NCI-H2227 treated with DMSO at 0.1 percent for 48 hours (cell line): Measurements from ENCODE around the gene SUPT4H1.
"Not testable (repeated sequence)": the region's sequence is repeated elsewhere in the genome, so short reads cannot be mapped to it uniquely, and the experiment has no call there.

Experiments used
- DNase-seq: peaks from one replicate; lab custom pipeline; 2025; lab: John Stamatoyannopoulos, UW

Gene SUPT4H1

GRCh38 chr17:58363457-58364185 lies 11.6 kb upstream of the SUPT4H1 start:
- DNase-seq, result no peak

- DNase-seq, result no peak
Measured at GRCh38 chr17:58362368-58363014, 10.5 kb upstream of the SUPT4H1 start.

GRCh38 chr17:58360296-58361063 lies 8.5 kb upstream of the SUPT4H1 start:
- no peak for DNase-seq

- no peak for DNase-seq
Measured at GRCh38 chr17:58358408-58359172, 6.6 kb upstream of the SUPT4H1 start.

- no peak for DNase-seq
Measured at GRCh38 chr17:58357312-58358297, 5.6 kb upstream of the SUPT4H1 start.

GRCh38 chr17:58356231-58356630 lies 4.2 kb upstream of the SUPT4H1 start:
- DNase-seq, result no peak

GRCh38 chr17:58354541-58355216 lies 2.7 kb upstream of the SUPT4H1 start:
- DNase-seq, result no peak

- no peak for DNase-seq
Measured at GRCh38 chr17:58353389-58353825, 1.4 kb upstream of the SUPT4H1 start.

GRCh38 chr17:58352596-58353388 lies 791 bp upstream of the SUPT4H1 start:
- DNase-seq, result peak; percentile 55

GRCh38 chr17:58351182-58351581 lies 819 bp downstream of the SUPT4H1 start:
- no peak for DNase-seq

GRCh38 chr17:58348038-58348437 lies 4.0 kb downstream of the SUPT4H1 start:
- no peak for DNase-seq

GRCh38 chr17:58345500-58345899 lies 6.5 kb downstream of the SUPT4H1 start:
- no peak for DNase-seq

- DNase-seq, result no peak
Measured at GRCh38 chr17:58344791-58345157, 7.2 kb downstream of the SUPT4H1 start.

GRCh38 chr17:58344047-58344790 lies 7.8 kb downstream of the SUPT4H1 start:
- DNase-seq, result no peak

GRCh38 chr17:58343131-58343530 lies 8.9 kb downstream of the SUPT4H1 start:
- DNase-seq, result no peak

- DNase-seq, result no peak
Measured at GRCh38 chr17:58341861-58342475, 10.0 kb downstream of the SUPT4H1 start.

- DNase-seq, result not testable (repeated sequence)
Measured at GRCh38 chr17:58341136-58341860, 10.7 kb downstream of the SUPT4H1 start.
